Left forelimb (tissue), 1 donor: Measurements from ENCODE around the gene TMEM40.
"Not testable (repeated sequence)": the region's sequence is repeated elsewhere in the genome, so short reads cannot be mapped to it uniquely, and the experiment has no call there.

Experiments used
- DNase-seq: peaks from one replicate; pipeline ENCODE4 v3.0.0-alpha.2; 2018; ENCODE audit warnings: low spot score

Gene TMEM40

DNA sequence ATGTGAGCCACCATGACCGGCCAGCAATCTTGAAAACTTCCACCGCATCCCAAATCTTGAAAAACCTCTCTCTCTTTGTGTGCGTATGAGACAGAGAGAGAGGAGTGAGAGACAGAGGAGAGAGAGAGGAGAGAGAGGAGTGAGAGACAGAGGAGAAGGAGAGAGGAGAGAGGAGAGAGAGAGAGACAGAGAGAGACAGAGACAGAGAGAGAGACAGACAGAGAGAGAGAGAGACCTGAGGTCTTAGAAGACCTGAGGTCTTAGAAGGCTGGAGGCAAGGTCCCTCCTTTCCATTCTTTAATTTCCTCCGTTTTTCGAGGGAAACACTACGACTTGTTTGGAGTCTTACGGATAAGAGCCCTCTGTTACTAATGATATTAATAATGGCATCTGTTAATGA, 39.5 kb downstream of the TMEM40 start:
- no peak for DNase-seq

DNA sequence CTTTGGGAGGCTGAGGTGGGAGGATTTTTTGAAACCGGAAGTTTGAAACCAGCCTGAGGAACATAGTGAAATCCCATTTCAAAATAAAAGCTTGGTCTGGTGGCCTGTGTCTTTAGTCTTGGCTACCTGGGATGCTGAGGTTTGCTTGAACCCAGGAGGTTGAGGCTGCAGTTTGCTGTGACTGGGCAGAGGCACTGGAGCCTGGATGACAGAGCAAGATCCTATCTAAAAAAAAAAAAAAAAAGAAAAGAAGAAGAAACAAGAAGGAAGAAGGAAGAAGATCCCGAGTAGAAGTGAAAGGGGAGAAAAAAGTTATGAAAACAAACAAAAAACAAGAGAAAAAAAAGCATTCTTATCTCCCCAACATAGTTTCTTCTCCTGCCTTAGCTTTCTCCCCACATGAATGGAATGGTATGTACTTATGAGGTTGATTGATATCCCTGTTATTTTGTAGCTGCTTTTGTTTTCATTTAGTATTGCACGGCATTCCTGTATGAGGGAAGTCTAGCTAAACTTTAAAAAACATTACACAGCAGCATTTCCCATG, 42.4 kb downstream of the TMEM40 start:
- no peak for DNase-seq

DNA sequence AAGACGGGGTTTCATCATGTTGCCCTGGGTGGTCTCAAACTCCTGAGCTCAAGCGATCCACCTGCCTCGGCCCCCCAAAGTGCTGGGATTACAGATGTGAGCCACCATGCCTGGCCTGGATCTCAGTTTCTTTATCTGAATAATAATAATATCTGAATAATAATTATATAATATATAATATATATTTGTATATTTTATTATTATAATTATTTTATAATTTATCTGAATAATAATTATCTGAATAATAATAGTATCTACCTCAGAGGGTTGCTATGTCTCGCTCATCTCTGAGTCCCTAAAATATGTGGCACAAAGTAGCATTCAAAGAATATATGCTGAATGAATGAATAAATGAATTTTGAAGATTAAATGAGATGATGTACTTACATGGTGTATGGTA, 44.8 kb downstream of the TMEM40 start:
- no peak for DNase-seq

DNA sequence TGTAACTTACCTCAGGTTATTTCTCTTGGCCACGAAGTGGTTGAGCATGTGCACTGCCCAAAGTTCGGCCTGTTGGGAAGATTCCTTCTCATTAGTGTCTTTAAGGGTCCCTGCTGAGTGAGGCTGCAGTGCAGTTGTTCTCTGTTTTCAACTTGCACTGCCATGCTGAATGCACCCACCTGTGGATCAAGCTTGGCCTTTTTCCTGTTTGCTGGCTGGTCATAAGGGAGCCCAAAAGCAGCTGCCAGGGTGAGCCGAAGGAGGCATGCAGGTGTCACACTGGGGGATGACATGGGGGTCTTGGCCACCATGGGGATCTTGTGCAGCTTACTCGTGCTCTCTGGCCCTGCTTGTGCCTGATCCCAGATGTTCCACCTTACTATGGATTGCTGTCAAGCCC, 49.0 kb downstream of the TMEM40 start:
- DNase-seq: no peak

DNA sequence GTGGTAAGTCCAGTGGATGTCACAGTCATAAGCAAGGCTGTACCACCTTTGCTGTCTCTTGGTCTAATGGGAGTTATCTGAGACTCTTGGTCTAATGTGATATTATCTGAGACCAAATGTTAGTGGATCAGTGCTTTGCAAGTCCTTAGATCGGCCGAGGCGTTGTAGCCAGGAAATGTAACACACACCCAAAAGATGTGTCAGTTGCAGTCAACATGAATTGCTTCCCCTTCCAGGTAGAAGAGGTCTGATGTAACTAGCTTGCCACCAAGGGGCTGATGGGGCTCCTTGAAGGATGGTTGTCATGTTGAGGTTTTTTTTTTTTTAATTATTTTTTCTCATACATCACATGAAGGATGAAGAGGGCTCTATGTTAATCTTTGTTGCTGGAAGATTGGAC, 49.7 kb downstream of the TMEM40 start:
- DNase-seq: no peak

DNA sequence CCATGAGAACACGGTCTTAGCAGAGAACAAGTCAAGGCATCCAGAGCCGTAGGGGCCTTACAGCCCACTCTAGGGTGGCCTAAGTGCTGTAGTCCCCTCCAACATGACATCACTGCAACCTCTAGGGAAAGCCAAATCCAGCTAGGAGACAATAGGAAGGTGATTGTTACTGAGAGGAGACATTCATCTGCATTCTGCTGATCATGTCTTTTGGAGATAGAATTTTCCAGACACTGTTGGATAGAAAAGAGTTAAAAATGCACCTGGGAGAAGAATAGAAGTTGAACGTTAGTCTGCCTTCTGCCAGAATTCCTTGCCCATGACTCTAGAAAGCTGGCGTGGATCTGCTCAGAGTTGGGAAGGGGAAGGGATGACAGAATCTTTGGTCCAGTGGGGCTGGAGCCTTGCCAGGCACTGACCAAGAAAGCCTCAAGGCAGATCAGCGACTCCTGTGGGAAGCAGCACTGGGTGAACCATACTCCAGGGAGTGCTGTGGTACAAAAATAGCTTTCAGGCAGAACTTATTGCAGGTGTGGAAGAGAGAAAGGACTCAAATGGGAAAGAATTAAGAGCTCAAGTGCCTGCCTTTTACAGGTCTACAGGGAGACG, 50.4 kb downstream of the TMEM40 start:
- no peak for DNase-seq

DNA sequence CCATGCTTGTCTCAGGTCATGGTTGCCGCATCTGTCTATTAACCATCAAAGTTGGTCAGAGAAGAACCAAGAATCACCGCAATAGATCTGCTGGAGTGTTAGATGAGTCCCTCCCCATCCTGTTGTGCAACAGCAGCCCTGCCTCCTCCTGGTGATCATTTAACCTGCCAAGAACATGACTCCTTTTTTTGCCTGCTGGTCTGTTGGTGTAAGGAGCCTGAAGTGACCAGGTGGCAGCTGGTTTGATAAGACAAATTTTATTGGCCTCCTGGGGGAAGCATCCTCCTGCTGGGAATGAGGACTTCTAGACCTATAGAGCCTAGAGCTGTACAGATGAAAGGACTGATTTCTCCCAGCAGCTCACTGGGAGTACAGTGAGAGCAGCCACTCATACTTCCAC, 51.6 kb downstream of the TMEM40 start:
- no peak for DNase-seq

DNA sequence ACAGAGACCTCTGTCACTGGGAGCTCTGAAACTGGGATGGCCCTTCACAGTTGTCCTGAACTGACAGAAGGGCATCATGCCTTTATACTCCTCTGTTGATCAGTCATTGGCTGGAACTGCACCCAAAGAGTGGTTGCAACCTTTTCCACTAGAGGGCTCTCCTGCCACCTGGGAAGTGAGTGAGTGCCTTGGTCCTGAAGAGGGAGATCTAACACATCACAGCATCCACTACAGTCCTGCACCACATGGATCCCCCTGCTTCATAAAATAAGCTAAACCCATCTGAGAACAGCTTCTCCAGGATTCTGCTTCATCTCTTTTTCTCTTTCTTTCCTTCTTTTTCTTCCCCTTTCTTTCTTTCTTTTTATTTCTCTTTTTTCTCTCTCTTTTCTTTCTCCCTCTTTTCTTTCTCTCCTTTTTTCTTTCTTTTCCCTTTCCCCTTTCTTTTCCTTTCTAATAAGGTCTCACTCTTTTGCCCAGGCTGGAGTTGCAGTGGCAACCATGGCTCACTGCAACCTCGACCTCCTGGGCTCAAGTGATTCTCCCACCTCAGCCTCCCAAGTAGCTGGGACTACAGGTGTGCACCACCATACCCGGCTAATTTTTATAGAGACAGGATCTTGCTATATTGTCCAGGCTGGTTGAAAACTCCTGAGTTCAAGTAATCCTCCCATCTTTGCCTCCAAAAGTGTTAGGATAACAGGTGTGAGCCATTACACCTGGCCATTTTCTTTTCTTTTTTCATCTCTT, 52.4 kb downstream of the TMEM40 start:
- DNase-seq: no peak

DNA sequence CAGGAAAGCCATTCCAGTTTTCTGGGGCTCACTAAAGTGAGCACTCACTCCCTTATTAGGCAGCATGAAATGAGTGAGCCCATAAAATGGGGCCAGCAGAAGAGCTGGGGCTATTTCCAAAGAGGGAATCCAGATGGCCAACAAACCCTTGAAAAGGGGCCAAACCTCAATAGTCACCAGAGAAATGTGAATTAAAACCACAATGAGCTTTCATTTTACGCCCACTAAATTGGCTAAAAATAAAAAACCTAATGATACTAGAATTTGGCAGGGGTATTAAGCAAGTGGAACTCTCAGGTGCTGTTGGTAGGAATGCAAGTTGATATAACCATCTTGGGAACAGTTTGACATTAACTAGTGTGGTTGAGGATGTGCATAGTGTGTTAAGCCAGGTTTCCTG, 53.1 kb downstream of the TMEM40 start:
- DNase-seq: no peak

DNA sequence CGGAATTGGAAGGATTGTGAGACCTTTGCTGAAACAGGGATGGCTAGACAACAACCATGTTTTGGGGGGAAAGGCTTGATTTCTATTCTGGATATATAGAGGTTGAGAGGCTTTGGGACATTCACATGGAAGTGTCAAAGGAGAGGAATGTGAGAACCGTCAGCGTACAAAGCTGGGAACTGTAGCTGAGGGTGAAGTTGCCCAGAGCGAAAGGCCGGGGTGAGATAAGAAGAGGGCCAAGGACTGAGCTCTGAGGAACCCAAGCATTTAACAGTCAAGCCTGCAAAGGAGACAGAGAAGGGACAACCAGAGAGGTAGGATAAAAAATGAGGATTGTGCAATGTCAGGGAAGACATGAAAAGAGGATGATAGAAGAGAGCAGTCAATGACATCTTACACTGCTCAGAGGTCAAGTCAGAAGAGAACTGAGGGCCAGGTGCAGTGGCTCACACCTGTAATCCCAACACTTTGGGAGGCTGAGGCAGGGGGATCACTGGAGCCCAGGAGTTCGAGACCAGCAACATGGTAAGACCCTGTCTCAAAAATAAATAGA, 53.6 kb downstream of the TMEM40 start:
- DNase-seq: no peak

DNA sequence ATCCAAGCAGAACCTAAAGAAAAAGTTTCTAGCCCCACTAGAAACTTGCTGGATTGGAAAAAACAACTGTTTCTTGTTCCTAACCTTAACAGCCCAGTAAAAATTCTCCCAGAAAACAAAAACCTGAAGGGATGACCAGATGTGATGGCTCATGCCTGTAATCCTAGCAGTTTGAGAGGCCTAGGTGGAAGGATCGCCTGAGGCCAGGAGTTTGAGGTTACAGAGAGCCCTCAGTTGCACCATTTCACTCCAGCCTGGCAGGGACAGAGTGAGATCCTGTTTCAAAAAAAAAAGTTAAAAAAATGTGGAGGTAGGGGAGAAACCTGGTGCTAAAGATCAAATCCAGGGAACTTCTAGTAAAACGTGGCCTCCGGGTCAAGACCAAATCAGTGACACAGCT, 56.6 kb downstream of the TMEM40 start:
- no peak for DNase-seq

DNA sequence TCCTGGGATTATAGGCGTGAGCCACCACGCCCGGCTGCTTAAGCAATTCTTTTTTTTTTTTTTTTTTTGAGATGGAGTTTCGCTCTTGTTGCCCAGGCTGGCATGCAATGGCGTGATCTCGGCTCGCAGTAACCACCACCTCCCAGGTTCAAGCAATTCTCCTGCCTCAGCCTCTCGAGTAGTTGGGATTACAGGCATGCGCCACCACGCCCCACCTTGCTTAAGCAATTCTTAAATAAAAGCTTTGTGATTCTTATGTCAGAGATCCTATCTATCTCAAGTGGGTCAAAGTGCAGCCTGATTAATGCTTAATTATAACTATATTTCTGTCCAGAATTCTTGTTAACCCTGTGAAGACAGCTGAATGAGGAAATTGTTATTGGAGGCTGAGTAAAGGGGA, 57.5 kb downstream of the TMEM40 start:
- DNase-seq: not testable (repeated sequence)

DNA sequence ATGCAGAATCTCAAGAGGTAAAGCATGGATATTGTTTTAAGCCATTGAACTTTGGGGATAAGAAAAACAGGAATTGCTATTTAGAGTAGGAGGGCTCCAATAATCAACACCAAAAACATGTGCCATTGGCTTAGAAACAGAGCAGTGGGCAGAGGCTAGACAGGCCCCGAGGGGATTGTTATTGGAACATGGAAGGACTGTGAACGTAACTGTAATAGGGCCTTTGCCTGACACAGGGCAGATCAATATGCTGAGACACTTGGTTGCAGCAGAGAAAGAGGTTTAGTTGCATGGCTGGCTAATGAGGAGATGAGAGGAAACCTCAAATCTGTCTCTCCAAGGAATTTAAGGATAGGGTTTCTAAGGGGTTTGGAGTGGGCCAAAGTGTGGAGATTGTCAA, 58.3 kb downstream of the TMEM40 start:
- DNase-seq: no peak

DNA sequence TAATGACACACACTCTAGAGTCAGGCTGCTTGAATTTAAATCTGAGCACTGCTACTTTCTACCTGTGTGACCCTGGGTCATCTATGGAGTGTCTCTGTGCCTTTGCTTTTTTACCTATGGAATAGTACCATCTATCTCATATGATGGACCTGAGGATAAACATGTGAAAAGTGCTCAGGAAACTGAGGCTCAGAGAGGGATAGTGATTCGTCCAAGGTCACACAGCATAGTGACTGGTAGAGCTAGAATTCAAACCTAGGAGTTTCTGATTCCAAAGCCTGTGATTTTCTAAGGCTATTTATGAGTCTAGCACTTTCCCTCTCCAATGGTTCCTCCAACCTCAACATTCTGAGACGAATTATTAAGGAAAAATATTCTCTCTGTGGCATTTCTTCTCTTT, 63.1 kb downstream of the TMEM40 start:
- DNase-seq: no peak

DNA sequence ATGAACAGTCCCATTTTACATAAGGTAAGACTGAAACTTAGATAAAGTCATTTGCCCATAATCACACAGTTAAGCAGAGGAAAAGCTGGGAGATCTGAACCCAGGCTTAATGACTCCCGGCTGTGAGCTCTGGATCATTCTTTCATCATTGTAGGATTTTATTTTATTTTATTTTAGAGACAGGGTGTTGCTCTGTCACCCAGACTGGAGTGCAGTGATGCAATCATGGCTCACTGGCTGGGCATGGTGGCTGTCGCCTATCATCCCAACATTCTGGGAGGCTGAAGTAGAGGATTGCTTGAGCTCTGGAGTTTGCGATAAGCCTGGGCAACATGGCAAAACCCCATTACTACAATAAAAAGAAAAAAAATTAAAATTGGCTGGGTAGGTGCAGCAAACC, 63.9 kb downstream of the TMEM40 start:
- DNase-seq: no peak

DNA sequence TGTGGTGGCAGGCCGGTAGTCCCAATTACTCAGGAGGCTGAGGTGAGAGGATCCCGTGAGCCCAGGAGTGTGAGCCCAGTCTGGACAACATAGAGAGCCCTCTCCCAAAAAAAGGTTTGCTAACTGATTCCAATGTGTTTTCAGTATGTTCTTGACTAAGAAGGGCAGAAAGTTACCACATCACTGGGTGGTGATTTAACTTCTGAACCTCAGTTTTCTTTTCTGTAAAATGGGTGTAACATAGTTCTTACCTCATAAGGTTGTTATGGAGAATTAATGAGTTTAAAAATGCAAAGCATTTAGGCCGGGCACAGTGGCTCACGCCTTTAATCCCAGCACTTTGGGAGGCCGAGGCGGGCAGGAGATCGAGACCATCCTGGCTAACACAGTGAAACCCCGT, 66.6 kb downstream of the TMEM40 start:
- no peak for DNase-seq

DNA sequence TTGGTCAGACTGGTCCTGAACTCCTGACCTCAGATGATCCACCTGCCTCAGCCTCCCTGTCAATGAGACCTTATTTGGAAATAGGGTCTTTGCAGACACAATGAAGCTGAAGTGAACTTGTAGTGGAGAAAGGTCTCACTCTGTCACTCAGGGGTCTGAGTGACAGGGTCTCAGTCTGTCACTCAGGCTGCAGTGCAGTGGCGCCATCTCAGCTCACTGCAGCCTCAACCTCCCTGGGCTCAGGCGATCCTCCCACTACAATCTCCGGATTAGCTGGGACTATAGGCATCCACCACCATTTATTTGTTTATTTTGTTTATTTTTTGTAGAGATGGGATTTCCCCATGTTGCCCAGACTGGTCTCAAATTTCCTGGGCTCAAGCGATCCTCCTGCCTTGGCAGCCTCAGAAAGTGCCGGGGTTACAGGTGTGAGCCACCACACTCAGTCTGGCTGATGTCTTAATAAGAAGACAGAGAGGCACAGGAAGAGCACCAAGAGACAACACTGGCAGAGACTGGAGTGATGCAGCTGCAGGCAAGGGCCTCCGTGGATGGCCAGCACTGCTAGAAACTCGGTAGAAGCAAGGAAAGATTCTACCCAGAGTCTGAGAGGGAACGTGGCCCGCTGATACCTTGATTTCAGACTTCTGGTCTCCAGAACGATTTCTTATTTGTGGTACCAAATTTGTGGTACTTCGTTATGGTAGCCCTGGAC, 68.9 kb downstream of the TMEM40 start:
- DNase-seq: no peak

DNA sequence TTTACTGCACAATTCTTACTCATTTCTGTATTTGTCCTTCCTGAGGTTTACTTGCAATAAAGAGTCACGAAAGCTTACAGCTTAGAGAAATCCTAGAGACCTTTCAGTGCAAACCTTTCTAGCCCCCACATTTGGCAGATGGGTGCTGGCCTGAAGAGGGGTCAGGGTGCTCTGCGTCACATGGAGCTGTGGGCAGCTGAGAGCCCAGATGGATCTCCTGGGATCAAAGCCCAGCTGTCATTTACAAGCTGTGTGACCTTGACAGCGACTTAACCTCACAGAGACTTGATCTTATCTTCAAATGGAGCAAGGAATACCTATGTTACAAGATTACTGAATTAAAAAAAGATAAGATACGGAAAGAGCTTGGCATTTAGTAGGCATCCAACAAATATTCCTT, 71.1 kb downstream of the TMEM40 start:
- DNase-seq: no peak

DNA sequence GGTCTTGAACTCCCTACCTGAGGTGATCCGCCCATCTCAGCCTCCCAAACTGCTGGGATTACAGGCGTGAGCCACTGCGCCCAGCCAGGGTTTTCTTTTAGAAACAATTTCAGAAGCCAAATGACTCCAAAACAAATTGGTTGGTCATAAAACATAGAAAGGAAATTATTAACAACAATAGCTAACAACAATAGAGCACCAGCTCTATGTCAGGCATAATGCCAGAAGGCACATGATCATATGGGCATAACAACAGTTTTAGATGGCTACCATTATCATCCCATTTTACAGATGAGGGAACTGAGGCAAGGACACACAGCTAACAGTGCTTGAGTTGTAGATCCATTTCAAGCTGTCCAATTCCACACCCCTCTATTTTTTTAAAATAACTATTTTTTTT, 73.0 kb downstream of the TMEM40 start:
- DNase-seq: no peak
